ENCODE results near the gene RPL10. TPM values are rescaled to one million over a fixed set of nuclear protein-coding genes. Genes with fewer than 3 reads are reported as not detected.

The RPL10 gene
- total RNA-seq, 4 donors from 2014 or later, result 4,372 to 6,501 (median 5,244) TPM

- Histone ChIP-seq H3K27me3 (no peaks in the 10 kb centered on the region), H3K36me3 (peaks cover 0 to 57% (median 0%) of the 10 kb centered on the region in 3 donors)
- DNase-seq (ENCODE audit: low spot score in 2 of 2), result peak; percentile 67 to 71
These were observed 46.0 kb downstream of the RPL10 start, which contains the start of gene FAM50A for GRCh38 chrX:154443992-154444754. Gene FAM50A, plus strand, starts transcription at chrX:154444141. Its CDS starts 95 bp downstream, at chrX:154444236.

GRCh38 chrX:154444755-154445246 lies 46.6 kb downstream of the RPL10 start:
- Histone ChIP-seq H3K9me3 (no peaks in the 10 kb centered on the region), H3K27me3 (no peaks in the 10 kb centered on the region), H3K36me3 (peaks cover 0 to 63% (median 0%) of the 10 kb centered on the region in 3 donors), H3K4me3 (peak overlapping the region; percentile 38 to 66 (median 58)), H3K4me1 (peaks cover 0 to 37% (median 0%) of the 10 kb centered on the region in 4 donors), H3K27ac (peak overlapping the region; percentile 81 to 95 (median 88))
- no peak for DNase-seq (ENCODE audit: low spot score in 2 of 2)
- WGBS, 2 donors, result 83% methylated on average over 7 of the region's 13 CpGs; no CpG with 5 or more reads in 1 of the 2 donors
- TF ChIP-seq POLR2A (IDR thresholded peaks at IDR 0.05) (no peak), CTCF (IDR thresholded peaks at IDR 0.05) (no peak), EP300 (IDR thresholded peaks at IDR 0.05) (no peak)

More at GRCh38 chrX:154443992-154444754, 46.0 kb downstream of the RPL10 start, which contains the start of gene FAM50A:
- TF ChIP-seq EP300 (IDR thresholded peaks at IDR 0.05) (no peak), CTCF (IDR thresholded peaks at IDR 0.05) (peak in 2 of 5 experiments; percentile 28 to 45), POLR2A (IDR thresholded peaks at IDR 0.05) (peak; percentile 41 to 86)
- 0 to 31% methylated on average over 3 to 27 of the region's 94 CpGs for WGBS, 2 donors
- Histone ChIP-seq H3K27ac (peak within 1 kb of the TSS; percentile 83 to 95 (median 94)), H3K4me1 (peaks cover 0 to 43% (median 0%) of the 10 kb centered on the region in 4 donors), H3K4me3 (peak within 1 kb of the TSS; percentile 38 to 66 (median 58)), H3K9me3 (no peaks in the 10 kb centered on the region)

GRCh38 chrX:154445776-154446175 lies 47.6 kb downstream of the RPL10 start:
- Histone ChIP-seq H3K4me1 (peaks cover 0 to 29% (median 0%) of the 10 kb centered on the region in 4 donors), H3K9me3 (no peaks in the 10 kb centered on the region), H3K27me3 (no peaks in the 10 kb centered on the region), H3K27ac (no peak overlapping the region), H3K4me3 (no peak overlapping the region), H3K36me3 (peaks cover 0 to 63% (median 0%) of the 10 kb centered on the region in 3 donors)
- no peak for DNase-seq (ENCODE audit: low spot score in 2 of 2)
- TF ChIP-seq POLR2A (IDR thresholded peaks at IDR 0.05) (no peak), CTCF (IDR thresholded peaks at IDR 0.05) (no peak), EP300 (IDR thresholded peaks at IDR 0.05) (no peak)
- 88 to 90% methylated on average over 16 of the region's 16 CpGs for WGBS, 2 donors

GRCh38 chrX:154446430-154446829 lies 48.3 kb downstream of the RPL10 start:
- Histone ChIP-seq H3K4me1 (peaks cover 0 to 26% (median 0%) of the 10 kb centered on the region in 4 donors), H3K4me3 (no peak overlapping the region), H3K36me3 (peaks cover 0 to 61% (median 0%) of the 10 kb centered on the region in 3 donors), H3K27ac (no peak overlapping the region), H3K27me3 (no peaks in the 10 kb centered on the region), H3K9me3 (no peaks in the 10 kb centered on the region)
- no peak for DNase-seq (ENCODE audit: low spot score in 2 of 2)
- no peak for TF ChIP-seq CTCF (IDR thresholded peaks at IDR 0.05)
- no peak for TF ChIP-seq EP300 (IDR thresholded peaks at IDR 0.05)
- WGBS, 2 donors, result 91 to 92% methylated on average over 8 to 12 of the region's 12 CpGs

- peaks cover 0 to 43% (median 0%) of the 10 kb centered on the region in 3 donors for H3K36me3 ChIP-seq
- no peak overlapping the region for H3K4me3 ChIP-seq
- peaks cover 0 to 21% (median 0%) of the 10 kb centered on the region in 4 donors for H3K4me1 ChIP-seq
- H3K9me3 ChIP-seq, result no peaks in the 10 kb centered on the region
- no peak for DNase-seq (ENCODE audit: low spot score in 2 of 2)
- H3K27me3 ChIP-seq, result no peaks in the 10 kb centered on the region
- WGBS, 2 donors, result 90 to 94% methylated on average over 7 to 14 of the region's 14 CpGs
- TF ChIP-seq POLR2A (IDR thresholded peaks at IDR 0.05), result no peak
- TF ChIP-seq EP300 (IDR thresholded peaks at IDR 0.05), result no peak
- no peak for TF ChIP-seq CTCF (IDR thresholded peaks at IDR 0.05)
- no peak overlapping the region for H3K27ac ChIP-seq
These were observed 50.3 kb downstream of the RPL10 start for GRCh38 chrX:154448484-154448883.

All from tibial nerve (tissue), 4 donors.